Fibroblast of villous mesenchyme (primary cell): ENCODE results near the gene NES. TPM values are rescaled to one million over a fixed set of nuclear protein-coding genes. Genes with fewer than 3 reads are reported as not detected.

Source experiments
- DNase-seq: peaks from one replicate; pipeline ENCODE4 v3.0.0-alpha.2; 2010; ENCODE audit warnings: low read depth
- H3K4me3 ChIP-seq: 2 replicates; pipeline ENCODE4 v1.5.1; 2011; ENCODE audit warnings: low read depth, mild to moderate bottlenecking, low read length
- total RNA-seq: library from RNA; depleted of rRNA; stranded (reverse); fragments of >200 nt; gene quantifications from 2 replicates; pipeline ENCODE4 v1.2.3, GENCODE V29; 2012
- TF ChIP-seq, protein P1 (sequence below): IDR thresholded peaks from 2 replicates; pipeline ENCODE4 v1.5.1; 2012; ENCODE audit warnings: low read depth, mild to moderate bottlenecking, low read length; ENCODE audit not compliant: insufficient read depth

The NES gene, protein sequence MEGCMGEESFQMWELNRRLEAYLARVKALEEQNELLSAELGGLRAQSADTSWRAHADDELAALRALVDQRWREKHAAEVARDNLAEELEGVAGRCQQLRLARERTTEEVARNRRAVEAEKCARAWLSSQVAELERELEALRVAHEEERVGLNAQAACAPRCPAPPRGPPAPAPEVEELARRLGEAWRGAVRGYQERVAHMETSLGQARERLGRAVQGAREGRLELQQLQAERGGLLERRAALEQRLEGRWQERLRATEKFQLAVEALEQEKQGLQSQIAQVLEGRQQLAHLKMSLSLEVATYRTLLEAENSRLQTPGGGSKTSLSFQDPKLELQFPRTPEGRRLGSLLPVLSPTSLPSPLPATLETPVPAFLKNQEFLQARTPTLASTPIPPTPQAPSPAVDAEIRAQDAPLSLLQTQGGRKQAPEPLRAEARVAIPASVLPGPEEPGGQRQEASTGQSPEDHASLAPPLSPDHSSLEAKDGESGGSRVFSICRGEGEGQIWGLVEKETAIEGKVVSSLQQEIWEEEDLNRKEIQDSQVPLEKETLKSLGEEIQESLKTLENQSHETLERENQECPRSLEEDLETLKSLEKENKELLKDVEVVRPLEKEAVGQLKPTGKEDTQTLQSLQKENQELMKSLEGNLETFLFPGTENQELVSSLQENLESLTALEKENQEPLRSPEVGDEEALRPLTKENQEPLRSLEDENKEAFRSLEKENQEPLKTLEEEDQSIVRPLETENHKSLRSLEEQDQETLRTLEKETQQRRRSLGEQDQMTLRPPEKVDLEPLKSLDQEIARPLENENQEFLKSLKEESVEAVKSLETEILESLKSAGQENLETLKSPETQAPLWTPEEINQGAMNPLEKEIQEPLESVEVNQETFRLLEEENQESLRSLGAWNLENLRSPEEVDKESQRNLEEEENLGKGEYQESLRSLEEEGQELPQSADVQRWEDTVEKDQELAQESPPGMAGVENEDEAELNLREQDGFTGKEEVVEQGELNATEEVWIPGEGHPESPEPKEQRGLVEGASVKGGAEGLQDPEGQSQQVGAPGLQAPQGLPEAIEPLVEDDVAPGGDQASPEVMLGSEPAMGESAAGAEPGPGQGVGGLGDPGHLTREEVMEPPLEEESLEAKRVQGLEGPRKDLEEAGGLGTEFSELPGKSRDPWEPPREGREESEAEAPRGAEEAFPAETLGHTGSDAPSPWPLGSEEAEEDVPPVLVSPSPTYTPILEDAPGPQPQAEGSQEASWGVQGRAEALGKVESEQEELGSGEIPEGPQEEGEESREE (N-terminal part only)
- total RNA-seq = 66.4 and 66.9 TPM in 2 replicates

DNA sequence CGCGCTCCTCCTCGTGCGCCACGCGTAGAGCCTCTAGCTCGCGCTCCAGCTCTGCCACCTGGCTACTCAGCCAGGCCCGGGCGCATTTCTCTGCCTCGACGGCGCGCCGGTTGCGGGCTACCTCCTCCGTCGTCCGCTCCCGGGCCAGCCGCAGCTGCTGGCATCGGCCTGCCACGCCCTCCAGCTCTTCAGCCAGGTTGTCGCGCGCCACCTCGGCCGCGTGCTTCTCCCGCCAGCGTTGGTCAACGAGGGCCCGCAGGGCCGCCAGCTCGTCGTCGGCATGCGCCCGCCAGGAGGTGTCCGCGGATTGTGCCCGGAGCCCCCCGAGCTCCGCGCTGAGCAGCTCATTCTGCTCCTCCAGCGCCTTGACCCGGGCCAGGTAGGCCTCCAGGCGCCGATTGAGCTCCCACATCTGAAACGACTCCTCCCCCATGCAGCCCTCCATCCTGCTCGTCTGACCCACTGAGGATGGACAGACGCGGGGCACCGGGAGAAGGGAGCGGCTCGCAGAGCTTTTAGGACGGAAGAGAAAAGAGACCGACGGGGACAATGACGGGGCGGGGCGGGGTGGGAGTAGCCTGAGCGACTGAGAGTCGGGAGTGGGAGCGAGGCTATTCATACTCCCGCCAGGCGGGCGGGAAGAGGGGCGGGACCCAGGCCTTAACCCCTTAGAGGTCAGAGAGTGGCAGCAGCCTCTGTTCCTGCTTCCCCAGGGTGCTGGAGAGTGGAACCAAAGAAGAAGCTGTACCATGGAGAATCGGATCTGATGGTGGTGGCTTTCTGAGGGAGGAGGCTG, at the start of gene NES:
NES (minus strand) TSS at position 588 of the 796 bp plus-strand sequence; CDS start at position 445, 143 bp downstream.
- peak; percentile 54 for DNase-seq
- TF ChIP-seq, protein P1, sequence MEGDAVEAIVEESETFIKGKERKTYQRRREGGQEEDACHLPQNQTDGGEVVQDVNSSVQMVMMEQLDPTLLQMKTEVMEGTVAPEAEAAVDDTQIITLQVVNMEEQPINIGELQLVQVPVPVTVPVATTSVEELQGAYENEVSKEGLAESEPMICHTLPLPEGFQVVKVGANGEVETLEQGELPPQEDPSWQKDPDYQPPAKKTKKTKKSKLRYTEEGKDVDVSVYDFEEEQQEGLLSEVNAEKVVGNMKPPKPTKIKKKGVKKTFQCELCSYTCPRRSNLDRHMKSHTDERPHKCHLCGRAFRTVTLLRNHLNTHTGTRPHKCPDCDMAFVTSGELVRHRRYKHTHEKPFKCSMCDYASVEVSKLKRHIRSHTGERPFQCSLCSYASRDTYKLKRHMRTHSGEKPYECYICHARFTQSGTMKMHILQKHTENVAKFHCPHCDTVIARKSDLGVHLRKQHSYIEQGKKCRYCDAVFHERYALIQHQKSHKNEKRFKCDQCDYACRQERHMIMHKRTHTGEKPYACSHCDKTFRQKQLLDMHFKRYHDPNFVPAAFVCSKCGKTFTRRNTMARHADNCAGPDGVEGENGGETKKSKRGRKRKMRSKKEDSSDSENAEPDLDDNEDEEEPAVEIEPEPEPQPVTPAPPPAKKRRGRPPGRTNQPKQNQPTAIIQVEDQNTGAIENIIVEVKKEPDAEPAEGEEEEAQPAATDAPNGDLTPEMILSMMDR = no peak
- peak within 1 kb of the TSS; percentile 54 for H3K4me3 ChIP-seq

- peak overlapping the region; percentile 99 for H3K4me3 ChIP-seq
- TF ChIP-seq, protein P1 = peak; percentile 74
- peak; percentile 75 for DNase-seq
Measured at GRCh38 chr1:156726549-156727226, 49.5 kb upstream of the NES start.

DNA sequence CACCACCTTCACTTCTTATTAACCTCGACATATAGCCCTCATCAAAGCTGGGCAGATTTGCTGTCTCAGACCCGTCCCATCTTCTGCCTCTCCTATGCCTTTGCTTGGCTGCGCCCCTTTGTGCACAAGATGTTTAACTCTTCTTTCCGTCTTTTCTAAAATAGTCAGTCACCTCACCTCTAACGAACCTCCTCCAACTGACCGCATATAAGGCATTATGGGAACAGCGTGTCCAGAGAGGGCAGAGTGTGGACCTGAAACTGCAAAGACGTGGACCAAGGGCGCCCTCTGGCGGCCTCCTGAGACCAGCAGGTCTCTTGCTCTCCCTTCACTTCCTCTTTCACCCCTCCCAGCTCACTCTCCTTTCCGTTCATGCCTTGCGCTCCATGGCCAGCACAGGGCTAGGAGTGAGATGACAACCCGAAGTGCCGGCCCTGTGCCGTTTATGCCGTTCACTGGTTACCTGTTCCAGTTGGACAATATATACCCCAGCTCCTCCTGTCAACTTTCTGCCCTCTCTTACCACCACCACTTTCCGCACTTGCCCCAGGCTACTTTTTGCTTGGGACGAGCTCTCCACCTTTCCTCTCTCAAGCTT, 48.6 kb upstream of the NES start:
- TF ChIP-seq, protein P1 = peak; percentile 94
- peak; percentile 91 for DNase-seq
- H3K4me3 ChIP-seq = peak overlapping the region; percentile 99

GRCh38 chr1:156721535-156721934, 44.3 kb upstream of the NES start:
- TF ChIP-seq, protein P1 = no peak
- no peak for DNase-seq
- H3K4me3 ChIP-seq = no peak overlapping the region

DNA sequence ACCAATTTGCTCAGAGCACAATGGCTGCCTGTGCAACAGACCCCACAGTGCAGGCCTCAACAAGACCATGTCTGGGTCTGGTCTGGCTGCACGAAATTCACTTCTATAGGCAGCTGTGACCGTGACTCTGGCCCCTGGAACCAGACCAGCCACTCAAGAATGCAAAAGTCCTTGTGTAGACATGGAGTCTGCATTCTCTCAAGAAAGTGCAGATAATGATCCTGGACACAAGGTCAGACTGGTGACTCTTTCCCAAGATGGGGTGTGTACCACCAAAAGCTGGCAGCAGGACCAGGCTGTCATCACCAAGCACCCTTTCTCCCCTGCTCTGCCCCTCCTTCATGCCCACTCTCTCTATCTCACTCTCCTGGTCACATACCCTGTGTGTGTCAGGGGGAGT, 43.9 kb upstream of the NES start:
- DNase-seq = no peak
- H3K4me3 ChIP-seq = no peak overlapping the region
- TF ChIP-seq, protein P1 = no peak
